GM12865 (cell line): ENCODE measurements around the gene RAPGEF1.

Experiments used
- DNase-seq: peaks from one replicate; pipeline ENCODE4 v3.0.0; 2010; ENCODE audit warnings: low read depth
- H3K4me3 ChIP-seq: 2 replicates; pipeline ENCODE4 v1.5.1; 2011; ENCODE audit warnings: mild to moderate bottlenecking, low read depth, low read length, control low read depth
- CTCF ChIP-seq: IDR thresholded peaks from 2 replicates; pipeline ENCODE4 v1.5.1; 2011; ENCODE audit warnings: low read length, control low read depth, low read depth, inconsistent platforms; ENCODE audit not compliant: insufficient read depth; ENCODE audit errors: missing control alignments

RAPGEF1 gene

GRCh38 chr9:131731644-131732043, 8.2 kb downstream of the RAPGEF1 start:
- DNase-seq: peak; percentile 74
- H3K4me3 ChIP-seq: peak overlapping the region; percentile 24

DNA sequence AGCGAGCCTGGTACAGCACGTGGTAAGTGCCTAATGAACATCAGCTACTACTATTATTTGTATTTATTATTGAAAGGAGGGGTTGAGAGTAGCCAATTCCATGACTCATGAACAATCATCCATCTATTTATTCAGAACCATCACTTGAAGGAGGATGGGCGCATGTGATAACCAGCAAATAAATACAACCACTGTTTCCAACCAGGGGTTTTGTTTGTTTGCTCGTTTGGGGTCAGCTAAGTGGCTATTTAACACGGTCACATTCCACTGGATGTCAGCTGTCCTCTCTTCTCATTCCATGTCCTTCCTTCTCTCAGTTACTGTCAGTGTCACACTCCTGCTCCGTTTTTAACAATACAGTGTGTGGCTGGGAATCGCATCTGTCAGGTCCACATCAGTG, 8.6 kb downstream of the RAPGEF1 start:
- no peak for TF ChIP-seq CTCF
- DNase-seq: no peak
- peak overlapping the region; percentile 24 for H3K4me3 ChIP-seq

More at GRCh38 chr9:131731644-131732043, 8.2 kb downstream of the RAPGEF1 start:
- no peak for TF ChIP-seq CTCF

GRCh38 chr9:131728961-131729360, 10.9 kb downstream of the RAPGEF1 start:
- H3K4me3 ChIP-seq: peak overlapping the region; percentile 44
- DNase-seq: peak; percentile 75
- no peak for TF ChIP-seq CTCF

GRCh38 chr9:131728546-131728910, 11.3 kb downstream of the RAPGEF1 start:
- peak overlapping the region; percentile 44 for H3K4me3 ChIP-seq
- DNase-seq: peak; percentile 60
- TF ChIP-seq CTCF: no peak

DNA sequence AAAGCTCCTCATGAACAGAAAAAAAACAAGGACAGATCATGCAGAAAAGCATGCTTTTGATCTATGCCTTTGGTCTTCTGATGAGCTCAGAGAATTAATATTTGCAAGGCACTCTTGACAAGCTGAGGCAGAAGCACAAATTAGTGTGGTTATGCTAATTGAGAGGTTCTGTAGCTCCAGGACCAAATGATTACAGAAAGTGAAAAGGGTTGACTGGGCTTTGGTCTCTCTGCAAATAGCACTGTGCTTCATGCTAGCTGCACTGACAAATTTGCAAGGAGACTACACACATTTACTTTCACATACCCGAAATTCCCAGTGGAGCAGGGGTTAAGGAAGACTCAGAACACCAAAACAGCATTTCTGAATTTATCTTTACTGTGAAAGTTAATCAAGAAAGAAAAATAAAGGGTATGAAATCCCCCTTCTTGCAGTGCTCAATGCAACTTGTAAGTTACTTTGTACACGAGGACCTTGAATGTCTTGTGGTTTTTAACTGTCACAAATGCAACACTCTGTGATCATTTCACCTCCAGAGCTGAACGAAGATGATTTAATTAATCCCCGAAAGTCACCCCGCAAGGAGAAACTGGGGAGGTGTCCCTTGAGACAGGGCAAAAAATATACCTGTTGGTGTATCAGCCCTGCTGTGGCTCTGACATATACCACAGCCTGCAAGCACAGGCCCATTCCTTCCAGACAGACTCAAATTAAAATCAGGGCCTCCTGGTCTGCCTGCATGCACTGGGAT, 11.9 kb downstream of the RAPGEF1 start:
- DNase-seq: peak; percentile 86
- peak overlapping the region; percentile 44 for H3K4me3 ChIP-seq
- TF ChIP-seq CTCF: no peak

- TF ChIP-seq CTCF: no peak
- DNase-seq: peak; percentile 38
- H3K4me3 ChIP-seq: peak overlapping the region; percentile 44
Measured at GRCh38 chr9:131727184-131727759, 12.6 kb downstream of the RAPGEF1 start.
